H54 (cell line): ENCODE data around the gene CDKAL1.
A peak's percentile ranks its signal among the peaks of the same experiment; 100 is the strongest.

ENCODE experiments used
- DNase-seq: peaks from one replicate; pipeline ENCODE4 v3.0.0; 2011; ENCODE audit warnings: low spot score, mixed read lengths; ENCODE audit not compliant: insufficient read length
- FAIRE-seq: peaks from 3 replicates; lab custom pipeline; 2011; peaks lifted over from hg19 to GRCh38; lab: Jason Lieb, UNC
- POLR2A ChIP-seq: IDR thresholded peaks from 2 replicates; pipeline ENCODE4 v1.6.1; 2011; ENCODE audit warnings: low read depth, mild to moderate bottlenecking, low read length

Gene CDKAL1

GRCh38 chr6:20681243-20681684 is 147.0 kb downstream of the CDKAL1 start:
- TF ChIP-seq POLR2A = no peak
- DNase-seq (no peak), FAIRE-seq (peak; percentile 77)

- FAIRE-seq (no peak), DNase-seq (no peak)
- TF ChIP-seq POLR2A = no peak
Observed at GRCh38 chr6:20684474-20684873, 150.2 kb downstream of the CDKAL1 start.

- FAIRE-seq (no peak), DNase-seq (no peak)
- no peak for TF ChIP-seq POLR2A
Observed at GRCh38 chr6:20686142-20686541, 151.9 kb downstream of the CDKAL1 start.

- DNase-seq (no peak), FAIRE-seq (no peak)
- TF ChIP-seq POLR2A = no peak
Observed at GRCh38 chr6:20687494-20687893, 153.2 kb downstream of the CDKAL1 start.

- peak; percentile 93 for FAIRE-seq
- no peak for DNase-seq
- no peak for TF ChIP-seq POLR2A
Observed at GRCh38 chr6:20688710-20689500, 154.6 kb downstream of the CDKAL1 start.

GRCh38 chr6:20691185-20691584 is 156.9 kb downstream of the CDKAL1 start:
- DNase-seq (no peak), FAIRE-seq (no peak)
- no peak for TF ChIP-seq POLR2A

GRCh38 chr6:20692023-20692422 is 157.8 kb downstream of the CDKAL1 start:
- TF ChIP-seq POLR2A = no peak
- FAIRE-seq = no peak
- no peak for DNase-seq

- DNase-seq (no peak), FAIRE-seq (no peak)
- TF ChIP-seq POLR2A = no peak
Observed at GRCh38 chr6:20693466-20694063, 159.3 kb downstream of the CDKAL1 start.

GRCh38 chr6:20696676-20697075 is 162.4 kb downstream of the CDKAL1 start:
- DNase-seq (no peak), FAIRE-seq (peak; percentile 50)
- TF ChIP-seq POLR2A = no peak

- no peak for DNase-seq
- no peak for TF ChIP-seq POLR2A
- FAIRE-seq = no peak
Observed at GRCh38 chr6:20698675-20699074, 164.4 kb downstream of the CDKAL1 start.

- no peak for DNase-seq
- TF ChIP-seq POLR2A = no peak
- no peak for FAIRE-seq
Observed at GRCh38 chr6:20699402-20699801, 165.1 kb downstream of the CDKAL1 start.

- FAIRE-seq = no peak
- no peak for TF ChIP-seq POLR2A
- no peak for DNase-seq
Observed at GRCh38 chr6:20700375-20700774, 166.1 kb downstream of the CDKAL1 start.

- TF ChIP-seq POLR2A = no peak
- no peak for DNase-seq
- FAIRE-seq = no peak
Observed at GRCh38 chr6:20702366-20702765, 168.1 kb downstream of the CDKAL1 start.

GRCh38 chr6:20703049-20703448 is 168.8 kb downstream of the CDKAL1 start:
- DNase-seq (no peak), FAIRE-seq (no peak)
- TF ChIP-seq POLR2A = no peak
